Activated B cell treated with CpG ODN at 0.5 μM for 24 hours (primary cell): ENCODE measurements around the gene IL36B. TPM values are rescaled to one million over a fixed set of nuclear protein-coding genes. Genes with fewer than 3 reads are reported as not detected.

Experiments
- ATAC-seq: fragments of 200-7000 bp; cut with Tn5 transposase; one replicate; pipeline ENCODE4 v1.10.0; 2021; ENCODE audit warnings: low read depth, mild to moderate bottlenecking, moderate library complexity
- CTCF ChIA-PET: fragments of 350-600 bp; sonication (Branson Sonifier 250); formaldehyde crosslinking; loops from one replicate; lab custom pipeline; 2021; ENCODE audit warnings: antibody characterized with exemption; lab: Charles Lee
- POLR2A ChIA-PET: fragments of 350-600 bp; sonication (Branson Sonifier 250); formaldehyde crosslinking; loops from one replicate; lab custom pipeline; 2021; ENCODE audit warnings: antibody characterized with exemption; lab: Charles Lee
- DNase-seq: peaks from one replicate; pipeline ENCODE4 v3.0.0; 2022
- H3K27ac Mint-ChIP-seq: one replicate; pipeline ENCODE4 v1.8.0; 2020; ENCODE audit warnings: mixed read lengths
- H3K27me3 Mint-ChIP-seq: one replicate; pipeline ENCODE4 v1.8.0; 2021; ENCODE audit warnings: mixed read lengths
- H3K36me3 Mint-ChIP-seq: one replicate; pipeline ENCODE4 v1.8.0; 2021; ENCODE audit warnings: low read depth, mixed read lengths
- H3K4me1 Mint-ChIP-seq: one replicate; pipeline ENCODE4 v1.8.0; 2021; ENCODE audit warnings: mixed read lengths
- H3K4me3 Mint-ChIP-seq: one replicate; pipeline ENCODE4 v1.8.0; 2020; ENCODE audit warnings: mild to moderate bottlenecking, mixed read lengths
- H3K9me3 Mint-ChIP-seq: one replicate; pipeline ENCODE4 v1.8.0; 2020; ENCODE audit warnings: mixed read lengths
- intact Hi-C: fragments of 100-400 bp; cut with micrococcal nuclease; formaldehyde crosslinking; loops from one replicate; pipeline ENCODE4 v1.15.1; 2024
- total RNA-seq: library from RNA; stranded (reverse); gene quantifications from 2 replicates; pipeline ENCODE4 v1.2.3, GENCODE V29; 2022
- TF ChIP-seq, protein P1 (sequence below): fragments of 200-600 bp; IDR thresholded peaks from one replicate; pipeline ENCODE4 v1.8.0; 2022; ENCODE audit warnings: antibody characterized with exemption, mild to moderate bottlenecking

Gene IL36B
- total RNA-seq, 1 donor from 2014 or later = not detected

GRCh38 chr2:113076954-113077669 is 24.4 kb upstream of the IL36B start:
- no peak for ATAC-seq

DNA sequence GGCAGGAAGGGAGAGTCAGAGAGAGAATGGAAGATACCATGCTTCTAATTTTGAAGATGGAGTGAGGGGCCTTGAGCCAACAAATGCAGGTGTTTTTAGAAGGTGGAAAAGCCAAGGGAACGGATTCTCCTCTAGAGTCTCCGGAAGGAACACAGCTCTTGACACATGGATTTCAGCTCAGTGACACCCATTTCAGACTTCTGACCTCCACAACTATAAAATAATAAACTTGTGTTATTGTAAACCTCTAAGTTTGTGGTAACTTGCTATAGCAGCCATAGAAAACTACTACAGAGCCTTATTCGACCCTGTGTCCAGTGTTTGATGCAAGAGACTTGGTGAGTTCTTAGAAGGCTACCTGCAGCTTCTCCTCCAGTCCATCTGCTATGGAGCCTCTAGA is 22.9 kb upstream of the IL36B start:
- DNase-seq = no peak
- no peak for ATAC-seq
- TF ChIP-seq, protein P1, sequence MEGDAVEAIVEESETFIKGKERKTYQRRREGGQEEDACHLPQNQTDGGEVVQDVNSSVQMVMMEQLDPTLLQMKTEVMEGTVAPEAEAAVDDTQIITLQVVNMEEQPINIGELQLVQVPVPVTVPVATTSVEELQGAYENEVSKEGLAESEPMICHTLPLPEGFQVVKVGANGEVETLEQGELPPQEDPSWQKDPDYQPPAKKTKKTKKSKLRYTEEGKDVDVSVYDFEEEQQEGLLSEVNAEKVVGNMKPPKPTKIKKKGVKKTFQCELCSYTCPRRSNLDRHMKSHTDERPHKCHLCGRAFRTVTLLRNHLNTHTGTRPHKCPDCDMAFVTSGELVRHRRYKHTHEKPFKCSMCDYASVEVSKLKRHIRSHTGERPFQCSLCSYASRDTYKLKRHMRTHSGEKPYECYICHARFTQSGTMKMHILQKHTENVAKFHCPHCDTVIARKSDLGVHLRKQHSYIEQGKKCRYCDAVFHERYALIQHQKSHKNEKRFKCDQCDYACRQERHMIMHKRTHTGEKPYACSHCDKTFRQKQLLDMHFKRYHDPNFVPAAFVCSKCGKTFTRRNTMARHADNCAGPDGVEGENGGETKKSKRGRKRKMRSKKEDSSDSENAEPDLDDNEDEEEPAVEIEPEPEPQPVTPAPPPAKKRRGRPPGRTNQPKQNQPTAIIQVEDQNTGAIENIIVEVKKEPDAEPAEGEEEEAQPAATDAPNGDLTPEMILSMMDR = no peak
- CTCF ChIA-PET = no interaction called here
- no peaks in the 10 kb centered on the region for H3K9me3 Mint-ChIP-seq
- no peaks in the 10 kb centered on the region for H3K36me3 Mint-ChIP-seq
- no peak overlapping the region for H3K4me3 Mint-ChIP-seq
- peaks cover 25% of the 10 kb centered on the region for H3K27me3 Mint-ChIP-seq
- no peaks in the 10 kb centered on the region for H3K4me1 Mint-ChIP-seq
- intact Hi-C loops = no loop called here
- H3K27ac Mint-ChIP-seq = no peak overlapping the region
- POLR2A ChIA-PET = no interaction called here

More at GRCh38 chr2:113076954-113077669, 24.4 kb upstream of the IL36B start:
- no peak for DNase-seq
- Mint-ChIP-seq H3K4me3 (no peak overlapping the region), H3K36me3 (no peaks in the 10 kb centered on the region), H3K9me3 (no peaks in the 10 kb centered on the region), H3K27ac (no peak overlapping the region), H3K27me3 (peaks cover 25% of the 10 kb centered on the region), H3K4me1 (no peaks in the 10 kb centered on the region)
- ChIA-PET CTCF (interaction anchor here (0.6 kb wide), 1 partner anchor 285 kb away, joined by 3 read pairs; no protein-coding TSS in a partner anchor), POLR2A (no interaction called here)
- intact Hi-C loops = no loop called here
- TF ChIP-seq, protein P1 = no peak

DNA sequence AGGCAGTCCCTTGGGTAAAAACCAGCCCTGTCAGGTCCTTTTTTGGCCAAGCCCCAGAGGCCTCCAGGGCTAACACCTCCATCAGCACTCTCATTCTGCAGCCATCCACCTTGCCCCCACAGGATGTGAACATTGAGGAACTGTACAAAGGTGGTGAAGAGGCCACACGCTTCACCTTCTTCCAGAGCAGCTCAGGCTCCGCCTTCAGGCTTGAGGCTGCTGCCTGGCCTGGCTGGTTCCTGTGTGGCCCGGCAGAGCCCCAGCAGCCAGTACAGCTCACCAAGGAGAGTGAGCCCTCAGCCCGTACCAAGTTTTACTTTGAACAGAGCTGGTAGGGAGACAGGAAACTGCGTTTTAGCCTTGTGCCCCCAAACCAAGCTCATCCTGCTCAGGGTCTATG is 22.4 kb upstream of the IL36B start:
- Mint-ChIP-seq H3K4me1 (no peaks in the 10 kb centered on the region), H3K27me3 (peaks cover 26% of the 10 kb centered on the region), H3K4me3 (no peak overlapping the region), H3K36me3 (no peaks in the 10 kb centered on the region), H3K9me3 (no peaks in the 10 kb centered on the region), H3K27ac (no peak overlapping the region)
- no peak for ATAC-seq
- ChIA-PET CTCF (no interaction called here), POLR2A (no interaction called here)
- TF ChIP-seq, protein P1 = no peak
- DNase-seq = no peak
- intact Hi-C loops = no loop called here

DNA sequence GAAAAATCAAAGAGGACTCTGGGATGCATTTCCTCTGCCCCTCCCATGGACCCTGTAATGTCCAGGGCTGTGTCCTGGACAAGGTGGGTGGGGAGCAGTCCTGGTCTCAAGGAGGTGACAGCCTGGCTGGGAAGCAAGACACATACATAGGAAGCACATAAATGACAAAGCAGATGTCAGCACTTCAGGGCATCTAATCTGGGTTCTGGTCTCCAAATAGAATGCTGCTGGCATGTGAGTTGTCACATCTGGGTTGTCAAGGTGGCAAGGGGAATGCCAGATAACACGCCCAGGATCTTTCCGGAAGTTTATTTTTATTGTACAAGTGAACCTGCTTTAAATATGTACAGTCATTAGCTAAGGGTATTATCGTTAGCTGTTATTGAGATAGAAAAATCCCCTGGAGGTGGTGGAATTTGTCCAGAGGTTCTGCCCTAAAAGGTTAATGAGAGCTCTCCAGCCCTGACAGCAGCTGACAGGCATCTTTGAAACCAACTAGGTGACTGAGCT is 20.7 kb upstream of the IL36B start:
- Mint-ChIP-seq H3K9me3 (no peaks in the 10 kb centered on the region), H3K4me1 (no peaks in the 10 kb centered on the region), H3K27me3 (peaks cover 26% of the 10 kb centered on the region), H3K36me3 (no peaks in the 10 kb centered on the region), H3K4me3 (no peak overlapping the region), H3K27ac (no peak overlapping the region)
- ATAC-seq (no peak), DNase-seq (no peak)
- ChIA-PET POLR2A (no interaction called here), CTCF (interaction anchor here (1.1 kb wide), 1 partner anchor 126 kb away, joined by 3 read pairs; no protein-coding TSS in a partner anchor)
- TF ChIP-seq, protein P1 = no peak
- intact Hi-C loops = no loop called here

DNA sequence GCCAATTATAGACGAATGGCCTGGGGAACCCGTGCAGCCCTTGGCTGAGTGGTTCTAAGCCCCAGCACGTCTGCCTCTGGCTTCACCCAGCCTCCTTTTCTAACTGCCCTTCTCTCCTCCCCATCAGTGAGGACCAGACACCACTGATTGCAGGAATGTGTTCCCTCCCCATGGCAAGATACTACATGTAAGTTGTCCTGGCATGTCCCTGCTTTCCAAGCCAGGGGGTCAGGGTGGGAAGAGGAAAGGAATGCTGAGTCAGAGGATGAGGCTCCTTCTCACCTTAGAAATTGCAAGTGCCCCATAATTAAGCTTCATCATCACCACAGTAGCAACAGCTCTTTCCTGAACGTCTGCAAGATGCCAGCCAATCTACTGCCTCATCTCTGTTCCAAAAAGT is 19.9 kb upstream of the IL36B start:
- H3K4me1 Mint-ChIP-seq = no peaks in the 10 kb centered on the region
- POLR2A ChIA-PET = no interaction called here

More for the DNA sequence above, 19.9 kb upstream of the IL36B start:
- CTCF ChIA-PET = no interaction called here
- intact Hi-C loops = no loop called here
- Mint-ChIP-seq H3K4me3 (no peak overlapping the region), H3K27ac (no peak overlapping the region), H3K9me3 (no peaks in the 10 kb centered on the region), H3K36me3 (no peaks in the 10 kb centered on the region), H3K27me3 (peaks cover 24% of the 10 kb centered on the region)
- DNase-seq (no peak), ATAC-seq (no peak)
- TF ChIP-seq, protein P1 = no peak
